WTC11 (cell line): Measurements from ENCODE around the gene TRMT1L.

Experiments used
- CBFB ChIP-seq: sonication (generic); formaldehyde crosslinking; IDR thresholded peaks from 2 replicates; pipeline ENCODE4 v1.8.1; 2022; ENCODE audit warnings: mild to moderate bottlenecking, low read depth, missing genetic modification reagents
- CREB1 ChIP-seq: sonication (generic); formaldehyde crosslinking; IDR thresholded peaks from 2 replicates; pipeline ENCODE4 v1.8.0; 2023; ENCODE audit warnings: mild to moderate bottlenecking, missing genetic modification reagents
- TF ChIP-seq, protein P1 (sequence below): fragments of 200-600 bp; IDR thresholded peaks from 2 replicates; pipeline ENCODE4 v1.8.0; 2022; ENCODE audit warnings: antibody characterized with exemption
- TF ChIP-seq, protein P2 (sequence below): sonication (generic); formaldehyde crosslinking; IDR thresholded peaks from 2 replicates; pipeline ENCODE4 v1.8.1; 2023; ENCODE audit warnings: mild to moderate bottlenecking, missing genetic modification reagents
- TF ChIP-seq, protein P3 (sequence below): sonication (generic); formaldehyde crosslinking; IDR thresholded peaks from 2 replicates; pipeline ENCODE4 v1.8.0; 2022; ENCODE audit warnings: mild to moderate bottlenecking, missing genetic modification reagents

DNA sequence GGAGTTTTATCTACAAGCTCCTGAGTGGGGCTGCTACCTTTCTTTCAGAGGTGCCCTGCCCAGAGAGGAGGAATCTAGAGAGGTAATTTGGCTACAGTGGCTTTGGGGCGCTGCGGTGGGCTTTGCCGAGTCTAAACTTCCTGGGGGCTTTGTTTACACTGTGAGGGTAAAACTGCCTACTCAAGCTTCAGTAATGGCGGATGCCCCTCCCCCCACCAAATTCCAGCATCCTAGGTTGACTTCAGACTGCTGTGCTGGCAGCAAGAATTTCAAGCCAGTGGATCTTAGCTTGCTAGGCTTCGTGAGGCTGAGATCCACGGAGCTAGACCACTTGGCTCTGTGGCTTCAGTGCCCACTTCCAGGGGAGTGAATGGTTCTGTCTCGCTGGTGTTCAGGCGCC is 44.1 kb upstream of the TRMT1L start:
- TF ChIP-seq, protein P1, sequence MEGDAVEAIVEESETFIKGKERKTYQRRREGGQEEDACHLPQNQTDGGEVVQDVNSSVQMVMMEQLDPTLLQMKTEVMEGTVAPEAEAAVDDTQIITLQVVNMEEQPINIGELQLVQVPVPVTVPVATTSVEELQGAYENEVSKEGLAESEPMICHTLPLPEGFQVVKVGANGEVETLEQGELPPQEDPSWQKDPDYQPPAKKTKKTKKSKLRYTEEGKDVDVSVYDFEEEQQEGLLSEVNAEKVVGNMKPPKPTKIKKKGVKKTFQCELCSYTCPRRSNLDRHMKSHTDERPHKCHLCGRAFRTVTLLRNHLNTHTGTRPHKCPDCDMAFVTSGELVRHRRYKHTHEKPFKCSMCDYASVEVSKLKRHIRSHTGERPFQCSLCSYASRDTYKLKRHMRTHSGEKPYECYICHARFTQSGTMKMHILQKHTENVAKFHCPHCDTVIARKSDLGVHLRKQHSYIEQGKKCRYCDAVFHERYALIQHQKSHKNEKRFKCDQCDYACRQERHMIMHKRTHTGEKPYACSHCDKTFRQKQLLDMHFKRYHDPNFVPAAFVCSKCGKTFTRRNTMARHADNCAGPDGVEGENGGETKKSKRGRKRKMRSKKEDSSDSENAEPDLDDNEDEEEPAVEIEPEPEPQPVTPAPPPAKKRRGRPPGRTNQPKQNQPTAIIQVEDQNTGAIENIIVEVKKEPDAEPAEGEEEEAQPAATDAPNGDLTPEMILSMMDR, result no peak
- TF ChIP-seq, protein P2, sequence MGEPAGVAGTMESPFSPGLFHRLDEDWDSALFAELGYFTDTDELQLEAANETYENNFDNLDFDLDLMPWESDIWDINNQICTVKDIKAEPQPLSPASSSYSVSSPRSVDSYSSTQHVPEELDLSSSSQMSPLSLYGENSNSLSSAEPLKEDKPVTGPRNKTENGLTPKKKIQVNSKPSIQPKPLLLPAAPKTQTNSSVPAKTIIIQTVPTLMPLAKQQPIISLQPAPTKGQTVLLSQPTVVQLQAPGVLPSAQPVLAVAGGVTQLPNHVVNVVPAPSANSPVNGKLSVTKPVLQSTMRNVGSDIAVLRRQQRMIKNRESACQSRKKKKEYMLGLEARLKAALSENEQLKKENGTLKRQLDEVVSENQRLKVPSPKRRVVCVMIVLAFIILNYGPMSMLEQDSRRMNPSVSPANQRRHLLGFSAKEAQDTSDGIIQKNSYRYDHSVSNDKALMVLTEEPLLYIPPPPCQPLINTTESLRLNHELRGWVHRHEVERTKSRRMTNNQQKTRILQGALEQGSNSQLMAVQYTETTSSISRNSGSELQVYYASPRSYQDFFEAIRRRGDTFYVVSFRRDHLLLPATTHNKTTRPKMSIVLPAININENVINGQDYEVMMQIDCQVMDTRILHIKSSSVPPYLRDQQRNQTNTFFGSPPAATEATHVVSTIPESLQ (CRISPR knock-in tag), result no peak
- TF ChIP-seq, protein P3, sequence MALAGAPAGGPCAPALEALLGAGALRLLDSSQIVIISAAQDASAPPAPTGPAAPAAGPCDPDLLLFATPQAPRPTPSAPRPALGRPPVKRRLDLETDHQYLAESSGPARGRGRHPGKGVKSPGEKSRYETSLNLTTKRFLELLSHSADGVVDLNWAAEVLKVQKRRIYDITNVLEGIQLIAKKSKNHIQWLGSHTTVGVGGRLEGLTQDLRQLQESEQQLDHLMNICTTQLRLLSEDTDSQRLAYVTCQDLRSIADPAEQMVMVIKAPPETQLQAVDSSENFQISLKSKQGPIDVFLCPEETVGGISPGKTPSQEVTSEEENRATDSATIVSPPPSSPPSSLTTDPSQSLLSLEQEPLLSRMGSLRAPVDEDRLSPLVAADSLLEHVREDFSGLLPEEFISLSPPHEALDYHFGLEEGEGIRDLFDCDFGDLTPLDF (CRISPR knock-in tag), result no peak
- TF ChIP-seq CBFB (CRISPR knock-in tag) (no peak), CREB1 (CRISPR knock-in tag) (no peak)
